GM21825 (cell line): Measurements from ENCODE around the gene NGB.
"Not testable (repeated sequence)": the region's sequence is repeated elsewhere in the genome, so short reads cannot be mapped to it uniquely, and the experiment has no call there.

ENCODE experiments used
- ATAC-seq: cut with Tn5 transposase; IDR thresholded peaks from one replicate; pipeline ENCODE4 v1.9.1; 2021; ENCODE audit warnings: mild to moderate bottlenecking, moderate library complexity; ENCODE audit not compliant: unreplicated experiment

NGB gene

GRCh38 chr14:77271113-77271710, at the start of gene NGB:
Gene NGB (minus strand): TSS chr14:77271206. CDS start chr14:77270937, 269 bp downstream.
- no peak for ATAC-seq

- ATAC-seq: peak; percentile 63
Observed at GRCh38 chr14:77320238-77320935, 49.4 kb upstream of the NGB start, which contains the start of gene POMT2. Gene POMT2 (minus strand): TSS chr14:77320883. CDS start chr14:77320681, 202 bp downstream.

- ATAC-seq: no peak
Observed at GRCh38 chr14:77319422-77319821, 48.4 kb upstream of the NGB start.

- not testable (repeated sequence) for ATAC-seq
Observed at GRCh38 chr14:77318756-77319155, 47.8 kb upstream of the NGB start.

- no peak for ATAC-seq
Observed at GRCh38 chr14:77318006-77318553, 47.1 kb upstream of the NGB start.

- no peak for ATAC-seq
Observed at GRCh38 chr14:77316872-77317301, 45.9 kb upstream of the NGB start.

- no peak for ATAC-seq
Observed at GRCh38 chr14:77316195-77316505, 45.1 kb upstream of the NGB start.

GRCh38 chr14:77314539-77315457, 43.8 kb upstream of the NGB start:
- ATAC-seq: no peak

GRCh38 chr14:77314043-77314442, 43.0 kb upstream of the NGB start:
- no peak for ATAC-seq

GRCh38 chr14:77313371-77313770, 42.4 kb upstream of the NGB start:
- no peak for ATAC-seq

- no peak for ATAC-seq
Observed at GRCh38 chr14:77311217-77311616, 40.2 kb upstream of the NGB start.

- ATAC-seq: no peak
Observed at GRCh38 chr14:77310026-77310425, 39.0 kb upstream of the NGB start.

- ATAC-seq: no peak
Observed at GRCh38 chr14:77309131-77309530, 38.1 kb upstream of the NGB start.

- ATAC-seq: no peak
Observed at GRCh38 chr14:77306851-77307496, 36.0 kb upstream of the NGB start.

GRCh38 chr14:77306416-77306815, 35.4 kb upstream of the NGB start:
- no peak for ATAC-seq

GRCh38 chr14:77305696-77306095, 34.7 kb upstream of the NGB start:
- no peak for ATAC-seq

GRCh38 chr14:77303417-77304156, 32.6 kb upstream of the NGB start:
- ATAC-seq: no peak

GRCh38 chr14:77302926-77303325, 31.9 kb upstream of the NGB start:
- no peak for ATAC-seq

- ATAC-seq: peak; percentile 42
Observed at GRCh38 chr14:77301103-77301502, 30.1 kb upstream of the NGB start.

GRCh38 chr14:77299771-77300170, 28.8 kb upstream of the NGB start:
- ATAC-seq: no peak
